Dermis microvascular lymphatic vessel endothelial cell (primary cell): Measurements from ENCODE around the gene CDH12. TPM values are rescaled to one million over a fixed set of nuclear protein-coding genes. Genes with fewer than 3 reads are reported as not detected.

Experiments
- DNase-seq, 2 donors: peaks; one replicate each; pipeline versions ENCODE4 v3.0.0 to v3.0.0-alpha.2; 2010; ENCODE audit warnings: low read depth in 2 of 2
- total RNA-seq: library from RNA; depleted of rRNA; stranded (reverse); fragments of >200 nt; gene quantifications from 2 replicates; pipeline ENCODE4 v1.2.1, GENCODE V29; 2014

The CDH12 gene
- total RNA-seq, 1 donor from 2014 or later, result not detected

- DNase-seq, result no peak
These were observed 1087.7 kb downstream of the CDH12 start for GRCh38 chr5:21765406-21765805.

- no peak for DNase-seq
These were observed 1114.0 kb downstream of the CDH12 start for GRCh38 chr5:21739096-21739495.

- no peak for DNase-seq
These were observed 1129.6 kb downstream of the CDH12 start for GRCh38 chr5:21723500-21723899.

GRCh38 chr5:21711866-21712758 is 1141.0 kb downstream of the CDH12 start:
- DNase-seq, result no peak

GRCh38 chr5:21709770-21710169 is 1143.4 kb downstream of the CDH12 start:
- no peak for DNase-seq

- DNase-seq, result no peak
These were observed 1148.0 kb downstream of the CDH12 start for GRCh38 chr5:21704974-21705668.

GRCh38 chr5:21701317-21701716 is 1151.8 kb downstream of the CDH12 start:
- DNase-seq, result no peak
